ENCODE results near the gene CAMTA1. TPM values are rescaled to one million over a fixed set of nuclear protein-coding genes. Genes with fewer than 3 reads are reported as not detected.

The CAMTA1 gene
- total RNA-seq, 1 donor from 2014 or later, result 62.9 TPM

DNA sequence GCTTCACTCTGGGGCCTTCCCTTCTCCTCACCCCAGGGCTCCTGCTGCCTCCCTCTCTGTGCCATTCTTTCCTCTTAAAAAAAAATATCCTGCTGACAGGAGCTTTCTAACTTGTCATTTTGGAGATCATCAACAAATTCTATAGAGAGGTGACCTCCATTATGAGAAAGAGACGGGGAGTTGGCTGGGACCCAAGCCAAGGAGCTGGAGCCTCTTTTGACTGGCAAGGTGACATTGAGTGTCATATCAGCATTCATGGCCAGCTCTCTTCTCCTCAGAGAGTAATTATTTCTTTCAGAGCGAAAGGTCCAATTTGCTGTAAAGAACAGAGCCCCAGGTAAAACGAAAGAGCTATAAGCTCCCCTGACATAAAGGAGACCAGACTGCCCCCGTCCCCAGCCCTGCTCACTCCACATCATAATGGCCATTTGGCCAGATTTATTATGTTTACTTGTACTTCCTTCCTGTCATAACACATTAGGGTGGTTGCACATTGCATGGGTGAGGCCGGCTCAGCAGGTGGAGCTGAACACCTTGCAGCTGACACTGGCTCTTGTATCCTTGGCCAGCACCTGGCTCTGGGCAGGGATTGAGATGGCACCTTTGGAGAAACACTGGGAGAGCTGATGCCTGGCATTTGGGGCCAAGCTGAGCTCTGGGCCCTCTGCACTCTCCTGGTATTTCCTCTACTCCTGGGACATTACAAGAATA, 581.9 kb downstream of the CAMTA1 start:
- no peak overlapping the region for H3K4me3 ChIP-seq
- no peaks in the 10 kb centered on the region for H3K36me3 ChIP-seq
- intact Hi-C loops (cut with DNase I), result no loop called here
- H3K4me1 ChIP-seq, result no peaks in the 10 kb centered on the region
- no peak for DNase-seq (ENCODE audit: extremely low spot score in 2 of 2)
- no peak overlapping the region for H3K27ac ChIP-seq
- no peaks in the 10 kb centered on the region for H3K9me3 ChIP-seq
- no peaks in the 10 kb centered on the region for H3K27me3 ChIP-seq
- TF ChIP-seq, protein P1, sequence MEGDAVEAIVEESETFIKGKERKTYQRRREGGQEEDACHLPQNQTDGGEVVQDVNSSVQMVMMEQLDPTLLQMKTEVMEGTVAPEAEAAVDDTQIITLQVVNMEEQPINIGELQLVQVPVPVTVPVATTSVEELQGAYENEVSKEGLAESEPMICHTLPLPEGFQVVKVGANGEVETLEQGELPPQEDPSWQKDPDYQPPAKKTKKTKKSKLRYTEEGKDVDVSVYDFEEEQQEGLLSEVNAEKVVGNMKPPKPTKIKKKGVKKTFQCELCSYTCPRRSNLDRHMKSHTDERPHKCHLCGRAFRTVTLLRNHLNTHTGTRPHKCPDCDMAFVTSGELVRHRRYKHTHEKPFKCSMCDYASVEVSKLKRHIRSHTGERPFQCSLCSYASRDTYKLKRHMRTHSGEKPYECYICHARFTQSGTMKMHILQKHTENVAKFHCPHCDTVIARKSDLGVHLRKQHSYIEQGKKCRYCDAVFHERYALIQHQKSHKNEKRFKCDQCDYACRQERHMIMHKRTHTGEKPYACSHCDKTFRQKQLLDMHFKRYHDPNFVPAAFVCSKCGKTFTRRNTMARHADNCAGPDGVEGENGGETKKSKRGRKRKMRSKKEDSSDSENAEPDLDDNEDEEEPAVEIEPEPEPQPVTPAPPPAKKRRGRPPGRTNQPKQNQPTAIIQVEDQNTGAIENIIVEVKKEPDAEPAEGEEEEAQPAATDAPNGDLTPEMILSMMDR (IDR thresholded peaks at IDR 0.05), result no peak
- TF ChIP-seq POLR2A (IDR thresholded peaks at IDR 0.05) (no peak), POLR2AphosphoS5 (IDR thresholded peaks at IDR 0.05; ENCODE audit: insufficient read depth in 1 of 2, low read depth in 1 of 2) (no peak)

DNA sequence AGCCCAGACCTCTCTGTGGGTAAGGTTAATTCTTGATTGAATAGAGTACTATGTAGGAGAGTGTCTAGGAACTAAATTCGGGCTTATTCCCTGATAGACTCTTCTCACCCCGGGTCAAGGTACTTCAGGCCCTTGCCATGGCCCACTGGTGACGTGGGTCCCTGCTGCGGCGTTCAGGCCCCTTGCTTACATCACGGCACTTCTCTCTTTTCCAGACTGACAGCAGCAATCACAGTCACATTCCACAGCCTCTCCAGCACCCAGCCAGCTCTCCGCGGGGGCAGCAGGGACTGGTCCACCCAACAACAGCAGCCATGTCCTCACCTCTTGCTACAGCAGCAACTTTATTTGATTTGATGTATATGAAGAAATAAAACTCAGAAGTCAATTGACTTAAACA, 584.6 kb downstream of the CAMTA1 start:
- H3K27ac ChIP-seq, result no peak overlapping the region
- intact Hi-C loops (cut with DNase I), result no loop called here
- no peaks in the 10 kb centered on the region for H3K4me1 ChIP-seq
- H3K27me3 ChIP-seq, result no peaks in the 10 kb centered on the region
- H3K4me3 ChIP-seq, result no peak overlapping the region
- no peak for DNase-seq (ENCODE audit: extremely low spot score in 2 of 2)
- no peaks in the 10 kb centered on the region for H3K36me3 ChIP-seq
- no peaks in the 10 kb centered on the region for H3K9me3 ChIP-seq
- TF ChIP-seq, protein P1 (IDR thresholded peaks at IDR 0.05), result no peak
- TF ChIP-seq POLR2AphosphoS5 (IDR thresholded peaks at IDR 0.05; ENCODE audit: insufficient read depth in 1 of 2, low read depth in 1 of 2), result no peak
- no peak for TF ChIP-seq POLR2A (IDR thresholded peaks at IDR 0.05)

GRCh38 chr1:7371926-7372325, 586.7 kb downstream of the CAMTA1 start:
- Histone ChIP-seq H3K27ac (no peak overlapping the region), H3K36me3 (no peaks in the 10 kb centered on the region), H3K4me3 (no peak overlapping the region), H3K9me3 (no peaks in the 10 kb centered on the region), H3K27me3 (no peaks in the 10 kb centered on the region), H3K4me1 (no peaks in the 10 kb centered on the region)
- TF ChIP-seq POLR2A (IDR thresholded peaks at IDR 0.05) (no peak), POLR2AphosphoS5 (IDR thresholded peaks at IDR 0.05; ENCODE audit: insufficient read depth in 1 of 2, low read depth in 1 of 2) (no peak)
- TF ChIP-seq, protein P1 (IDR thresholded peaks at IDR 0.05), result no peak
- intact Hi-C loops (cut with DNase I), result no loop called here
- DNase-seq (ENCODE audit: extremely low spot score in 2 of 2), result no peak

DNA sequence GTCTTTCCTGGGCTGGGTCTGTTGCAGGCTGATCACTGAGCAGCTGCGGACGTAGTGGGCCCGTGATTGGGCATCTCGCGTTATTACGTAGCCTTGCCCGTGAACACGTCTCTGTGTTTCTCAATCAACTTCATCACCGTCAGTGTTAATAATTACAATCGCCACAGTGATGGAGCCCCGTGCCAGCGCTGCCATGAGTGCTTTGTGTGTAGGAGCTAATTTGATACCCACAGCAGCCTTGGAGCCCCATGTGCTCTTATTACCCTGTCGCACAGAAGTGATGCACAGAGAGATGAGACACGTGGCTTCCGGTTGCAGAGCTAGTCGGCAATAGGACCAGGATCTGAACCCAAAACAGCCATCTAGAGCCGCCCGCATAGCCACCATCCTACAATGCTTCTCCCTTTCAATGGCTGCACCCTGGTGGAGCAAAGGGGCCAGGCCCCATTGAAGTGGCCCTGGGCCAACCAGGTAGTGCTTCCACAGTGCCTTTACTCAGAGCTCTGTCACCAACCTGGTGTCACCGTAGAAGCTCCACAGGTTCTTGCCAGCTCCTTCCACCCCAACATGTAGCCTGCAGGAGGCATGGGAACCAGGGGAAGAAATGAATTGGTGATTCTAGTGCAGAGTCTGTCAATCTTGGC, 587.3 kb downstream of the CAMTA1 start:
- no peaks in the 10 kb centered on the region for H3K27me3 ChIP-seq
- no peak for TF ChIP-seq POLR2A (IDR thresholded peaks at IDR 0.05)
- TF ChIP-seq POLR2AphosphoS5 (IDR thresholded peaks at IDR 0.05; ENCODE audit: insufficient read depth in 1 of 2, low read depth in 1 of 2), result no peak
- TF ChIP-seq, protein P1 (IDR thresholded peaks at IDR 0.05), result no peak
- intact Hi-C loops (cut with DNase I), result no loop called here
- no peaks in the 10 kb centered on the region for H3K36me3 ChIP-seq
- no peaks in the 10 kb centered on the region for H3K9me3 ChIP-seq
- H3K4me1 ChIP-seq, result no peaks in the 10 kb centered on the region
- H3K27ac ChIP-seq, result no peak overlapping the region
- H3K4me3 ChIP-seq, result no peak overlapping the region
- no peak for DNase-seq (ENCODE audit: extremely low spot score in 2 of 2)

DNA sequence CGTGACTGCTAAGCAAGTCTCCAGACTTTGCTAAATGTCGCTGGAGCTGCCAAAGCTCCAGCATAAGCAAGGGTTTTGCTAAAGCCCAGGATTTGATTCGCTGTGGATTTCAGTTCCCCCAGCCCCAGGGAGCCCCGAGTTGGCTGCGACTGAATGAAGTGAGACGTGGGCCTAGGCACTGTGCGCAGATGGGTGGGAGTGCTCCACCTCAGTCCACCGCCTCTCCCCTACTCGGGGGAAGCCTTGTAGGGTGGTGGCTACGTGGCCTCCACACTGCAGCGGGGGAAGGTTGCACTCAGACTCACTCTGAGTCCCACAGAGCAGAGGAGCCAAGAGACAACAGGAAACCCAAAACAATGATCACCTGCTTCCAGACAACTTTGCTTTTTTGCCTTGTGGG, 588.0 kb downstream of the CAMTA1 start:
- Histone ChIP-seq H3K9me3 (no peaks in the 10 kb centered on the region), H3K27ac (no peak overlapping the region), H3K4me1 (no peaks in the 10 kb centered on the region), H3K36me3 (no peaks in the 10 kb centered on the region), H3K4me3 (no peak overlapping the region), H3K27me3 (no peaks in the 10 kb centered on the region)
- intact Hi-C loops (cut with DNase I), result no loop called here
- TF ChIP-seq POLR2AphosphoS5 (IDR thresholded peaks at IDR 0.05; ENCODE audit: insufficient read depth in 1 of 2, low read depth in 1 of 2), result no peak
- TF ChIP-seq, protein P1 (IDR thresholded peaks at IDR 0.05), result no peak
- no peak for TF ChIP-seq POLR2A (IDR thresholded peaks at IDR 0.05)
- DNase-seq (ENCODE audit: extremely low spot score in 2 of 2), result no peak
